A673 (cell line): ENCODE data around the gene SPSB3. TPM values are rescaled to one million over a fixed set of nuclear protein-coding genes. Genes with fewer than 3 reads are reported as not detected.

Source experiments
- BruUV-seq: library from RNA; stranded (reverse); fragments of 400-500 nt; replicated peaks from 2 replicates; lab custom pipeline; 2021; lab: Mats Ljungman, UMichigan
- CTCF ChIA-PET: fragments of 300-600 bp; sonication (Branson Sonifier 250); formaldehyde crosslinking; loops from one replicate; lab custom pipeline; 2022; ENCODE audit warnings: antibody characterized with exemption; lab: Charles Lee
- POLR2A ChIA-PET: fragments of 300-600 bp; sonication (Branson Sonifier 250); formaldehyde crosslinking; loops from one replicate; lab custom pipeline; 2022; ENCODE audit warnings: antibody characterized with exemption; ENCODE audit not compliant: low non-redundant PET; lab: Charles Lee
- DNase-seq: peaks from one replicate; pipeline ENCODE4 v3.0.0-alpha.2; 2015; ENCODE audit warnings: low spot score
- H3K27ac ChIP-seq: fragments of 200-600 bp; sonication (generic); 2 replicates; pipeline ENCODE4 v1.5.1; 2016; ENCODE audit warnings: mixed run types, low read depth, mild to moderate bottlenecking, mixed read lengths, antibody characterized with exemption, low read length; ENCODE audit not compliant: poor library complexity, severe bottlenecking
- H3K27me3 ChIP-seq: fragments of 200-600 bp; sonication (generic); replicated peaks from 2 replicates; pipeline ENCODE4 v1.6.1; 2017; ENCODE audit warnings: mixed run types, low read depth, mild to moderate bottlenecking, mixed read lengths, antibody characterized with exemption, low read length; ENCODE audit not compliant: insufficient read depth, poor library complexity
- H3K36me3 ChIP-seq: fragments of 200-600 bp; sonication (generic); 2 replicates; pipeline ENCODE4 v1.6.1; 2016; ENCODE audit warnings: mixed run types, mild to moderate bottlenecking, mixed read lengths, antibody characterized with exemption, low read length; ENCODE audit not compliant: insufficient read depth, poor library complexity, severe bottlenecking
- H3K4me1 ChIP-seq: fragments of 200-600 bp; sonication (generic); 2 replicates; pipeline ENCODE4 v1.6.1; 2017; ENCODE audit warnings: mixed run types, mild to moderate bottlenecking, mixed read lengths, antibody characterized with exemption, low read length; ENCODE audit not compliant: insufficient read depth, poor library complexity, severe bottlenecking
- H3K4me3 ChIP-seq: fragments of 200-600 bp; sonication (generic); 2 replicates; pipeline ENCODE4 v1.5.1; 2016; ENCODE audit warnings: low read depth, mixed run types, mild to moderate bottlenecking, mixed read lengths, low read length; ENCODE audit not compliant: poor library complexity, severe bottlenecking
- H3K9me3 ChIP-seq: fragments of 200-600 bp; sonication (generic); 2 replicates; pipeline ENCODE4 v1.6.1; 2016; ENCODE audit warnings: mixed run types, low read depth, mild to moderate bottlenecking, mixed read lengths, antibody characterized with exemption, low read length; ENCODE audit not compliant: poor library complexity, severe bottlenecking
- EZH2 ChIP-seq: fragments of 200-600 bp; sonication (generic); IDR thresholded peaks from 2 replicates; pipeline ENCODE4 v1.6.1; 2017; ENCODE audit warnings: borderline replicate concordance, low read depth, mild to moderate bottlenecking, mixed read lengths, antibody characterized with exemption, low read length; ENCODE audit not compliant: poor library complexity, severe bottlenecking
- intact Hi-C: fragments of 100-400 bp; cut with micrococcal nuclease; formaldehyde crosslinking; loops from one replicate; pipeline ENCODE4 v1.10.0; 2022; ENCODE audit not compliant: unreplicated experiment
- total RNA-seq: library from RNA; stranded (reverse); gene quantifications from 2 replicates; pipeline ENCODE4 v1.2.3, GENCODE V29; 2021
- TF ChIP-seq, protein P1 (sequence below): fragments of 300-800, 200-600 bp; sonication (generic); conservative IDR thresholded peaks from 2 replicates; pipeline ENCODE4 v1.5.1; 2017; ENCODE audit warnings: low read depth, mild to moderate bottlenecking, antibody characterized with exemption, low read length, moderate library complexity, mixed read lengths

SPSB3 gene
- total RNA-seq, 1 experiment from 2014 or later: 15.0 TPM

DNA sequence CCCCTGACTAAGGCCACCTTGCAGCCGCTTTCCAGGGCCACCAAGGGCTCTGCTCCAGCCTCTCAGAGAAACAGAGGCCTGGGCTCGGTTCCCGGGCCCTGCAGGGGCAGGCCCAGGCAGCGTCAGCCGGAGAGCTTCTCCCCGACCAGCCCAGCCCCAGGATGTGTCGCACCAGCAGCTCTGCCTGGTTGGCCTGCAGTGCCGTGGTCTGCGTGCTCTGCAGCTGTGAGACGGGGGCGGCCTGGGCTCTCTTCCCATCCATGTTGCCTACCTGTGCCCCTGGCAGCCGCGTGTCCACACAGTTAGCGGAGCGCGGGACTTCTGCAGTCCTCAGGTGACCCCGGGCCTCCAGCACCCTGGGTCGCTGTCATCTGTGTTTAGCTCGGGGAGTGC is 6.3 kb upstream of the SPSB3 start:
- no peak for DNase-seq

DNA sequence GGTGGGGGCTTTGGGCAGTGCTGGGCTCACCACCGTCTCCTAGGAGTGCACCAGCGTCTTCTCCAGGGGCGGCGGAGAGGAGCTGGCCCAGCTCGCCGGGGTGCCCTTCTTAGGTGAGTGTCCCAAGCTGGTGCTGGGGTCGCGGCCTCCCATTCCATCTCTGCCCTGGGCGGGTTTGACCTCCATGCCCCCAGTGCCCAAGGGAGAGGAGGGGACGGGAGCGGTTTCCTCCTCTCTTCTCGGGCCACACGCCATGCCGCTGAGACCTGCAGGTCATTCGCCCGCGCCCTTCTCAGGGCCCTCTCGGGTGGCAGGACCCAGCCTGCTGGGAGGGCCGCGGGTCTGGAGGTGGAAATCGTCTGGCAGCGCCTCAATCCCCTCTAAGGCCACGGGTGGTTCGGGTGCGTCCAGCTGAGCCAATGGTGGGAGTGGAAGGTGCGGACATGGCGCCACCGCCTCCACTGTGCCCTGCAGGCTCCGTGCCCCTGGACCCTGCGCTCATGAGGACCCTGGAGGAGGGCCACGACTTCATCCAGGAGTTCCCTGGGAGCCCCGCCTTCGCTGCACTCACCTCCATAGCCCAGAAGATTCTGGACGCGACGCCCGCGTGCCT is 5.8 kb upstream of the SPSB3 start:
- ChIA-PET CTCF (no interaction called here), POLR2A (no interaction called here)
- intact Hi-C loops: no loop called here
- TF ChIP-seq, protein P1, sequence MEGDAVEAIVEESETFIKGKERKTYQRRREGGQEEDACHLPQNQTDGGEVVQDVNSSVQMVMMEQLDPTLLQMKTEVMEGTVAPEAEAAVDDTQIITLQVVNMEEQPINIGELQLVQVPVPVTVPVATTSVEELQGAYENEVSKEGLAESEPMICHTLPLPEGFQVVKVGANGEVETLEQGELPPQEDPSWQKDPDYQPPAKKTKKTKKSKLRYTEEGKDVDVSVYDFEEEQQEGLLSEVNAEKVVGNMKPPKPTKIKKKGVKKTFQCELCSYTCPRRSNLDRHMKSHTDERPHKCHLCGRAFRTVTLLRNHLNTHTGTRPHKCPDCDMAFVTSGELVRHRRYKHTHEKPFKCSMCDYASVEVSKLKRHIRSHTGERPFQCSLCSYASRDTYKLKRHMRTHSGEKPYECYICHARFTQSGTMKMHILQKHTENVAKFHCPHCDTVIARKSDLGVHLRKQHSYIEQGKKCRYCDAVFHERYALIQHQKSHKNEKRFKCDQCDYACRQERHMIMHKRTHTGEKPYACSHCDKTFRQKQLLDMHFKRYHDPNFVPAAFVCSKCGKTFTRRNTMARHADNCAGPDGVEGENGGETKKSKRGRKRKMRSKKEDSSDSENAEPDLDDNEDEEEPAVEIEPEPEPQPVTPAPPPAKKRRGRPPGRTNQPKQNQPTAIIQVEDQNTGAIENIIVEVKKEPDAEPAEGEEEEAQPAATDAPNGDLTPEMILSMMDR: no peak
- no peak for TF ChIP-seq EZH2
- no peak for DNase-seq
- Histone ChIP-seq H3K4me3 (no peak overlapping the region), H3K27ac (no peak overlapping the region), H3K27me3 (no peaks in the 10 kb centered on the region), H3K36me3 (peaks cover 18% of the 10 kb centered on the region), H3K9me3 (no peaks in the 10 kb centered on the region), H3K4me1 (no peaks in the 10 kb centered on the region)
- no TSS peak for BruUV-seq

More for the DNA sequence above, 6.3 kb upstream of the SPSB3 start:
- POLR2A ChIA-PET: no interaction called here
- no peak overlapping the region for H3K4me3 ChIP-seq
- H3K27me3 ChIP-seq: no peaks in the 10 kb centered on the region
- H3K4me1 ChIP-seq: no peaks in the 10 kb centered on the region
- peaks cover 18% of the 10 kb centered on the region for H3K36me3 ChIP-seq
- no peaks in the 10 kb centered on the region for H3K9me3 ChIP-seq
- CTCF ChIA-PET: no interaction called here
- no peak overlapping the region for H3K27ac ChIP-seq
- no peak for TF ChIP-seq EZH2
- TF ChIP-seq, protein P1: no peak
- intact Hi-C loops: no loop called here
- BruUV-seq: no TSS peak

DNA sequence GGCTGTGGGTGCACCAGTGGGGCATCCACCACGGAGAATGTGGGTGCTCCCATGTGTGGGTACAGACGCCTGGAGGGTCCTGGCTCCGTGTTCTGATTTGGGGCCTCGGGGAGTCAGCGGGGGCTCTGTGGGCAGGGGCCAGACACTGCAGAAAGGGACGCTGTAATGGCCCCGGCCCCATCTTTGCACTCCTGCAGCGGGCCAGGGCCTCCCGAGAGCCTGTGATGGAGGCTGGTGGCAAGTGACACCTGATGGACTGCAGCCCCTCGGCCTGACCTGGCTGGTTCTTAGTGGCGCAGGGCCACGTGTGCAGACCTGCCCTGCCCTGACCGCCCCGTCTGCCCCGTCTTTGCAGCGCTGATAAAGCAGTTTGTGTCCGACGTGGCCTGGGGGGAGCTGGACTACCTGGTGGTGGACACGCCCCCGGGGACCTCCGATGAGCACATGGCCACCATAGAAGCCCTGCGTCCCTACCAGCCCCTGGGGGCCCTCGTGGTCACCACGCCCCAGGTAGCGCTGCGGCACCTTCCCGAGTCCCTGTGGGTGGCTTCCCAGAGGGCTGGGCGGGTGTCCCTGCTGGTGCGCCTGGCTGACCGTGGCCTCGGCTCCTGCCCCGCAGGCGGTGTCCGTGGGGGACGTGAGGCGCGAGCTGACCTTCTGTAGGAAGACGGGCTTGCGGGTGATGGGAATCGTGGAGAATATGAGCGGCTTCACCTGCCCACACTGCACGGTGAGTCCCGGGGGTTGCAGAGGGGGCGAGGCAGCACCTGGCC is 5.1 kb upstream of the SPSB3 start:
- H3K4me1 ChIP-seq: no peaks in the 10 kb centered on the region
- TF ChIP-seq EZH2: no peak
- TF ChIP-seq, protein P1: no peak
- H3K4me3 ChIP-seq: no peak overlapping the region
- no peaks in the 10 kb centered on the region for H3K27me3 ChIP-seq
- no peak for DNase-seq
- peaks cover 18% of the 10 kb centered on the region for H3K36me3 ChIP-seq
- POLR2A ChIA-PET: no interaction called here
- CTCF ChIA-PET: no interaction called here
- intact Hi-C loops: no loop called here
- no peaks in the 10 kb centered on the region for H3K9me3 ChIP-seq
- BruUV-seq: no TSS peak
- H3K27ac ChIP-seq: no peak overlapping the region
